ENCODE results near the gene GLB1L3.

DNA sequence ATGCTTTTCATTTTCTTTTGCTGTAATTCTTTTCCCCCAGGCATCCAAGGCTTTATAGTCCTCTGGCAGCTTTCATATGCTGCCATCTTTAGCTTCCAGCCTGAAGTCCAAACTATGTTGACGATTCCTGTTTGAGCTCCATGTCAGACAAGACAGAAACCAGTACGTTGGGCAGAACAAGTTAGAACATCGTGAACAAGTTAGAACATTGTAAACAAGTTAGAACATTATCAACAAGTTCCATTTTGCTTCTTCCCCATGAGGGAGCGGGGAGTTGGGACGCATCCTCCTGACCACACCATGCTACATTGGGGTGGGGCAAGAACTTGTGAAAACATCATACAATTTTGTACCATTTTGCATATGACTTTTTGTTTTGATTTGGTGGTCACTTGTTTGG, 79.5 kb downstream of the GLB1L3 start:
- TF ChIP-seq RFX5 (IDR thresholded peaks at IDR 0.05; ENCODE audit: low read depth, low read length), result no peak
- TF ChIP-seq, protein P1, sequence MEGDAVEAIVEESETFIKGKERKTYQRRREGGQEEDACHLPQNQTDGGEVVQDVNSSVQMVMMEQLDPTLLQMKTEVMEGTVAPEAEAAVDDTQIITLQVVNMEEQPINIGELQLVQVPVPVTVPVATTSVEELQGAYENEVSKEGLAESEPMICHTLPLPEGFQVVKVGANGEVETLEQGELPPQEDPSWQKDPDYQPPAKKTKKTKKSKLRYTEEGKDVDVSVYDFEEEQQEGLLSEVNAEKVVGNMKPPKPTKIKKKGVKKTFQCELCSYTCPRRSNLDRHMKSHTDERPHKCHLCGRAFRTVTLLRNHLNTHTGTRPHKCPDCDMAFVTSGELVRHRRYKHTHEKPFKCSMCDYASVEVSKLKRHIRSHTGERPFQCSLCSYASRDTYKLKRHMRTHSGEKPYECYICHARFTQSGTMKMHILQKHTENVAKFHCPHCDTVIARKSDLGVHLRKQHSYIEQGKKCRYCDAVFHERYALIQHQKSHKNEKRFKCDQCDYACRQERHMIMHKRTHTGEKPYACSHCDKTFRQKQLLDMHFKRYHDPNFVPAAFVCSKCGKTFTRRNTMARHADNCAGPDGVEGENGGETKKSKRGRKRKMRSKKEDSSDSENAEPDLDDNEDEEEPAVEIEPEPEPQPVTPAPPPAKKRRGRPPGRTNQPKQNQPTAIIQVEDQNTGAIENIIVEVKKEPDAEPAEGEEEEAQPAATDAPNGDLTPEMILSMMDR (conservative IDR thresholded peaks at IDR 0.05; ENCODE audit: low read depth, low read length), result no peak
- TF ChIP-seq POLR2A (IDR thresholded peaks at IDR 0.05; ENCODE audit: low read depth, low read length), result no peak
- TF ChIP-seq MAFK (IDR thresholded peaks at IDR 0.05; ENCODE audit: low read depth, low read length), result no peak
- TF ChIP-seq FOS (IDR thresholded peaks at IDR 0.05; ENCODE audit: low read depth, low read length), result no peak
- no peak for TF ChIP-seq CEBPB (IDR thresholded peaks at IDR 0.05; ENCODE audit: low read depth, low read length)

Data from IMR-90 (cell line).